ENCODE results near the gene MAML2.

DNA sequence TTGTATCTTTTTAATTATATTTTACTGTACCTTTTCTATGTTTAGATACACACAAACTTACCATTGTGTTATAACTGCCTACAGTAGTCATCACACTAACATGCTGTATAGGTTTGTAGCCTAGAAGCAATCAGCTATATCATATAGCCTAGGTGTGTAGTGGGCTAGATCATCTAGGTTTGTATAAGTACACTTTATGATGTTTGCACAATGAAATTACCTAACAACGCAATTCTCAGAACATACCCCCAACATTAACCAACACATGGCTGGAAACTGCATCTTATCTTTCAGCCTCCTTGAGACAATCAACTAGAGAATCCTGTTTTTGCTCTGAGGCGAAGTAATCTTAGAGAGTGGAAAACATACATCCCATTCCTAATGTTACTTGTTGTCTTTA, 358.9 kb downstream of the MAML2 start:
- TF ChIP-seq, protein P1, sequence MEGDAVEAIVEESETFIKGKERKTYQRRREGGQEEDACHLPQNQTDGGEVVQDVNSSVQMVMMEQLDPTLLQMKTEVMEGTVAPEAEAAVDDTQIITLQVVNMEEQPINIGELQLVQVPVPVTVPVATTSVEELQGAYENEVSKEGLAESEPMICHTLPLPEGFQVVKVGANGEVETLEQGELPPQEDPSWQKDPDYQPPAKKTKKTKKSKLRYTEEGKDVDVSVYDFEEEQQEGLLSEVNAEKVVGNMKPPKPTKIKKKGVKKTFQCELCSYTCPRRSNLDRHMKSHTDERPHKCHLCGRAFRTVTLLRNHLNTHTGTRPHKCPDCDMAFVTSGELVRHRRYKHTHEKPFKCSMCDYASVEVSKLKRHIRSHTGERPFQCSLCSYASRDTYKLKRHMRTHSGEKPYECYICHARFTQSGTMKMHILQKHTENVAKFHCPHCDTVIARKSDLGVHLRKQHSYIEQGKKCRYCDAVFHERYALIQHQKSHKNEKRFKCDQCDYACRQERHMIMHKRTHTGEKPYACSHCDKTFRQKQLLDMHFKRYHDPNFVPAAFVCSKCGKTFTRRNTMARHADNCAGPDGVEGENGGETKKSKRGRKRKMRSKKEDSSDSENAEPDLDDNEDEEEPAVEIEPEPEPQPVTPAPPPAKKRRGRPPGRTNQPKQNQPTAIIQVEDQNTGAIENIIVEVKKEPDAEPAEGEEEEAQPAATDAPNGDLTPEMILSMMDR (IDR thresholded peaks at IDR 0.05), result no peak
- no peak for TF ChIP-seq EZH2 (IDR thresholded peaks at IDR 0.05)

Data from neural progenitor cell (in vitro differentiated cells).